DMS153 treated with DMSO at 0.1 percent for 48 hours (cell line): ENCODE data around the gene ARL4A.

Experiments
- DNase-seq: peaks from one replicate; lab custom pipeline; 2025; ENCODE audit not compliant: unreplicated experiment; lab: John Stamatoyannopoulos, UW

The ARL4A gene

GRCh38 chr7:12699299-12699698, 11.9 kb downstream of the ARL4A start:
- DNase-seq: no peak

GRCh38 chr7:12701433-12701832, 14.0 kb downstream of the ARL4A start:
- no peak for DNase-seq

GRCh38 chr7:12703881-12704280, 16.4 kb downstream of the ARL4A start:
- DNase-seq: no peak

- no peak for DNase-seq
Observed at GRCh38 chr7:12705878-12706277, 18.4 kb downstream of the ARL4A start.

- DNase-seq: peak; percentile 49
Observed at GRCh38 chr7:12706900-12707536, 19.6 kb downstream of the ARL4A start.

- DNase-seq: no peak
Observed at GRCh38 chr7:12708314-12708713, 20.9 kb downstream of the ARL4A start.

GRCh38 chr7:12709726-12710502, 22.5 kb downstream of the ARL4A start:
- no peak for DNase-seq

- DNase-seq: no peak
Observed at GRCh38 chr7:12711124-12711523, 23.7 kb downstream of the ARL4A start.

- DNase-seq: no peak
Observed at GRCh38 chr7:12712236-12712635, 24.8 kb downstream of the ARL4A start.

- no peak for DNase-seq
Observed at GRCh38 chr7:12713625-12714378, 26.4 kb downstream of the ARL4A start.

GRCh38 chr7:12714379-12714737, 26.9 kb downstream of the ARL4A start:
- DNase-seq: no peak

- DNase-seq: peak; percentile 92
Observed at GRCh38 chr7:12715372-12716133, 28.1 kb downstream of the ARL4A start.

- no peak for DNase-seq
Observed at GRCh38 chr7:12716134-12716681, 28.8 kb downstream of the ARL4A start.

GRCh38 chr7:12716722-12717121, 29.3 kb downstream of the ARL4A start:
- no peak for DNase-seq

- DNase-seq: no peak
Observed at GRCh38 chr7:12719141-12719919, 31.9 kb downstream of the ARL4A start.

GRCh38 chr7:12719981-12720865, 32.8 kb downstream of the ARL4A start:
- no peak for DNase-seq

- no peak for DNase-seq
Observed at GRCh38 chr7:12721286-12721830, 33.9 kb downstream of the ARL4A start.

- no peak for DNase-seq
Observed at GRCh38 chr7:12722136-12722535, 34.7 kb downstream of the ARL4A start.
